ENCODE measurements around the gene FGFBP1. TPM values are rescaled to one million over a fixed set of nuclear protein-coding genes. Genes with fewer than 3 reads are reported as not detected.

Gene FGFBP1
- total and polyA plus RNA-seq, 2 of the 4 experiments (the other 2 are of a cell fraction) = under 0.01 TPM; not detected in 1

- DNase-seq = no peak
- no peak for TF ChIP-seq CTCF (conservative IDR thresholded peaks at IDR 0.05; ENCODE audit: low read depth, low read length)
- no peak for TF ChIP-seq MXI1 (IDR thresholded peaks at IDR 0.05; ENCODE audit: borderline replicate concordance, low read depth, low read length)
- TF ChIP-seq CEBPB (IDR thresholded peaks at IDR 0.05; ENCODE audit: low read depth, low read length) = no peak
- no peak for TF ChIP-seq POLR2A (IDR thresholded peaks at IDR 0.05; ENCODE audit: low read depth, low read length)
- TF ChIP-seq RCOR1 (IDR thresholded peaks at IDR 0.05; ENCODE audit: insufficient replicate concordance, low read length) = no peak
- TF ChIP-seq USF2 (IDR thresholded peaks at IDR 0.05; ENCODE audit: low read depth, low read length) = no peak
- no peak for TF ChIP-seq BHLHE40 (IDR thresholded peaks at IDR 0.05; ENCODE audit: low read depth, low read length)
- no peak for TF ChIP-seq FOS (IDR thresholded peaks at IDR 0.05; ENCODE audit: low read depth, low read length)
- TF ChIP-seq RAD21 (IDR thresholded peaks at IDR 0.05; ENCODE audit: low read length) = no peak
- TF ChIP-seq RFX5 (IDR thresholded peaks at IDR 0.05; ENCODE audit: low read depth, low read length) = no peak
- TF ChIP-seq NFE2L2 (IDR thresholded peaks at IDR 0.05; ENCODE audit: low read depth, low read length) = no peak
- TF ChIP-seq MAFK (IDR thresholded peaks at IDR 0.05; ENCODE audit: low read depth, low read length) = no peak
- no peak for TF ChIP-seq CHD1 (IDR thresholded peaks at IDR 0.05; ENCODE audit: low read depth, low read length)
- no peak for TF ChIP-seq MAZ (IDR thresholded peaks at IDR 0.05; ENCODE audit: borderline replicate concordance, low read depth, low read length)
- no peak for TF ChIP-seq ELK1 (IDR thresholded peaks at IDR 0.05; ENCODE audit: borderline replicate concordance, low read depth, low read length)
- H3K4ac ChIP-seq (ENCODE audit: low read depth, low read length) = no peak overlapping the region
- H3K36me3 ChIP-seq (ENCODE audit: control insufficient read depth, insufficient read depth, low read length) = no peaks in the 10 kb centered on the region
- no peak overlapping the region for H3K14ac ChIP-seq (replicated peaks; ENCODE audit: low read depth, low read length)
- H3K9me1 ChIP-seq (ENCODE audit: insufficient read depth, low read length) = no peaks in the 10 kb centered on the region
- no peak overlapping the region for H2BK15ac ChIP-seq (ENCODE audit: low read depth, low read length)
- H3K18ac ChIP-seq (ENCODE audit: low read depth, low read length) = no peak overlapping the region
- in situ Hi-C loops (cut with MboI; ENCODE audit: low sequenced_read_pairs) = no loop called here
- 0 out of 2 replicates have a peak, but pooled peaks cover 1% of the 10 kb centered on the region for H3K9me3 ChIP-seq (ENCODE audit: control insufficient read depth, insufficient read depth, low read length)
- WGBS, 2 experiments (ENCODE audit: extremely low coverage in 2 of 2, insufficient read length in 1 of 2) = 64% methylated on average over 4 of the region's 5 CpGs; no CpG with 5 or more reads in 1 of the 2 experiments
- H3K23ac ChIP-seq (ENCODE audit: low read depth, low read length) = no peak overlapping the region
- H2BK20ac ChIP-seq (ENCODE audit: low read depth, low read length) = no peak overlapping the region
- no peak overlapping the region for H4K91ac ChIP-seq (ENCODE audit: insufficient read depth, low read depth, low read length)
- H3K4me1 ChIP-seq (ENCODE audit: control insufficient read depth, insufficient read depth, low read length) = no peaks in the 10 kb centered on the region
- no peak overlapping the region for H3K4me2 ChIP-seq (ENCODE audit: low read depth, low read length)
- no peak overlapping the region for H2AFZ ChIP-seq (replicated peaks; ENCODE audit: low read length, poor library complexity)
- H3K9ac ChIP-seq (ENCODE audit: low read depth, low read length) = no peak overlapping the region
- H2BK5ac ChIP-seq (ENCODE audit: low read depth, low read length, poor library complexity, severe bottlenecking) = no peak overlapping the region
- H2BK120ac ChIP-seq (ENCODE audit: low read depth, low read length) = no peak overlapping the region
- H2AK9ac ChIP-seq (replicated peaks; ENCODE audit: low read depth, low read length, poor library complexity) = no peak overlapping the region
- H3K4me3 ChIP-seq (ENCODE audit: insufficient read depth, low read depth, low read length) = no peak overlapping the region
- ChIA-PET CTCF (interaction anchor here (0.7 kb wide), 1 partner anchor 224 kb away, joined by 4 read pairs; no protein-coding TSS in a partner anchor), POLR2A (ENCODE audit: unreplicated experiment) (no interaction called here)
- no peak overlapping the region for H4K8ac ChIP-seq (ENCODE audit: low read depth in 2 of 2, low read length in 2 of 2)
- dilution Hi-C loops (cut with HindIII; ENCODE audit: low sequenced_read_pairs, unreplicated experiment) = no loop called here
- no peak overlapping the region for H4K5ac ChIP-seq (ENCODE audit: low read depth, low read length)
- H3K56ac ChIP-seq (ENCODE audit: extremely low read depth, insufficient read depth, low read length) = no peak overlapping the region
- no peak overlapping the region for H3K27ac ChIP-seq (ENCODE audit: insufficient read depth, low read length)
- H3K79me1 ChIP-seq (ENCODE audit: low read depth in 1 of 2, low read length in 2 of 2) = no peaks in the 10 kb centered on the region
- H2AK5ac ChIP-seq (ENCODE audit: low read depth, low read length) = no peak overlapping the region
- no peaks in the 10 kb centered on the region for H4K20me1 ChIP-seq (ENCODE audit: insufficient read depth, low read length)
- no peak for ATAC-seq (ENCODE audit: low read depth)
- intact Hi-C loops (cut with micrococcal nuclease) = no loop called here
- peaks cover 35% of the 10 kb centered on the region for H3K27me3 ChIP-seq (ENCODE audit: control insufficient read depth, insufficient read depth, low read length)
- no TSS peak for BruUV-seq (replicated peaks)
These were observed 25.6 kb upstream of the FGFBP1 start for GRCh38 chr4:15964159-15964558.

All from IMR-90 (cell line).